Heart left ventricle (tissue), 13 donors: ENCODE results near the gene NCAM1.

Experiments
- CTCF ChIP-seq, 12 donors: fragments of 200-600 bp; sonication (generic) in 4 of 12; IDR thresholded peaks; one replicate each; pipeline versions ENCODE4 v1.5.0 to v1.8.0; 2018 to 2022; ENCODE audit warnings: antibody characterized with exemption in 12 of 12, mild to moderate bottlenecking in 5 of 12
- POLR2A ChIP-seq, 2 donors: fragments of 450-650 bp; IDR thresholded peaks; one replicate each; pipeline ENCODE4 v1.6.1; 2017; ENCODE audit warnings: antibody characterized with exemption in 2 of 2, mild to moderate bottlenecking in 2 of 2, moderate library complexity in 2 of 2
- donor health status: ischemic (EF 13 %, LVEDD 7.1; RV severe dilation, severe dysfunction).
- donor health status: DM: no; HTN: yes; CAD: no.
- donor health status: DM: no; HTN: no; CAD: no.
- donor health status: ischemic (EF 25% LVEDD 6.9; RV normal size, moderate dysfunction).
- donor health status: ischemic (EF 25% LVEDD 5.7; RV mildly dilated, moderate dysfunction).
- donor health status: ischemic (EF 35%, LVEDD 5.7; RV mildly dilated, moderate dysfunction).
- donor health status: nonischemic (EF 11% LVEDD 7.7; RV severe dilation, severe dysfunction).
- donor health status: DM: yes; HTN: yes; CAD: no.
- donor health status: PGD.
- donor health status: ischemic (EF 29% LVEDD 5.4; RV normal size, mild dysfunction).
- donor health status: nonischemic (EF 23%, LVEDD 6.1; RV moderate dilation, normal function).

- TF ChIP-seq CTCF (IDR thresholded peaks at IDR 0.05) (no peak), POLR2A (IDR thresholded peaks at IDR 0.05) (no peak)
These were observed 135.4 kb downstream of the NCAM1 start for GRCh38 chr11:113096648-113097047.
